ENCODE data around the gene APBA1. TPM values are rescaled to one million over a fixed set of nuclear protein-coding genes. Genes with fewer than 3 reads are reported as not detected.
A peak's percentile ranks its signal among the peaks of the same experiment; 100 is the strongest.

The APBA1 gene
- total RNA-seq, 1 donor from 2014 or later, result 5.9 TPM

GRCh38 chr9:69675563-69675962 is 3.4 kb upstream of the APBA1 start:
- no peak overlapping the region for H3K27ac Mint-ChIP-seq (ENCODE audit: unreplicated experiment)
- H3K4me1 Mint-ChIP-seq (ENCODE audit: low read depth, unreplicated experiment), result peaks cover 11% of the 10 kb centered on the region
- H3K4me2 ChIP-seq (ENCODE audit: low read length), result peak overlapping the region; percentile 72
- TF ChIP-seq EZH2 (IDR thresholded peaks at IDR 0.05; ENCODE audit: insufficient read depth, low read length), result no peak
- no peaks in the 10 kb centered on the region for H3K9me3 ChIP-seq (ENCODE audit: insufficient read depth, low read depth, low read length)
- no peak overlapping the region for H3K4me3 Mint-ChIP-seq (ENCODE audit: unreplicated experiment)
- no peak for DNase-seq (ENCODE audit: low read depth)
- peaks cover 8% of the 10 kb centered on the region for H3K79me2 ChIP-seq (ENCODE audit: insufficient read depth, low read length)
- peaks cover 6% of the 10 kb centered on the region for H4K20me1 ChIP-seq (ENCODE audit: insufficient read depth, low read length)
- H2AFZ ChIP-seq (ENCODE audit: low read depth, low read length), result no peak overlapping the region
- FAIRE-seq, result no peak
- no peaks in the 10 kb centered on the region for H3K27me3 ChIP-seq (ENCODE audit: insufficient read depth, low read length)
- no peaks in the 10 kb centered on the region for H3K9me3 Mint-ChIP-seq (ENCODE audit: unreplicated experiment)
- peaks cover 5% of the 10 kb centered on the region for H3K27me3 Mint-ChIP-seq (ENCODE audit: low read depth, unreplicated experiment)
- H3K4me1 ChIP-seq (ENCODE audit: insufficient read depth, low read length), result peaks cover 17% of the 10 kb centered on the region
- H3K4me3 ChIP-seq (ENCODE audit: insufficient read depth, low read depth, low read length), result no peak overlapping the region
- H3K36me3 ChIP-seq (ENCODE audit: insufficient read depth, low read length), result no peaks in the 10 kb centered on the region
- no peak overlapping the region for H3K9ac ChIP-seq (ENCODE audit: low read length)
- no peak overlapping the region for H3K27ac ChIP-seq (ENCODE audit: low read depth, low read length)
- no peaks in the 10 kb centered on the region for H3K36me3 Mint-ChIP-seq (ENCODE audit: low read depth, unreplicated experiment)

GRCh38 chr9:69674716-69675438 is 2.7 kb upstream of the APBA1 start:
- Histone ChIP-seq H3K4me2 (ENCODE audit: low read length) (peak overlapping the region; percentile 72), H3K9ac (ENCODE audit: low read length) (no peak overlapping the region), H3K79me2 (ENCODE audit: insufficient read depth, low read length) (peaks cover 8% of the 10 kb centered on the region), H3K4me1 (ENCODE audit: insufficient read depth, low read length) (peaks cover 17% of the 10 kb centered on the region), H3K27ac (ENCODE audit: low read depth, low read length) (no peak overlapping the region), H2AFZ (ENCODE audit: low read depth, low read length) (peak overlapping the region; percentile 28), H4K20me1 (ENCODE audit: insufficient read depth, low read length) (peaks cover 6% of the 10 kb centered on the region), H3K36me3 (ENCODE audit: insufficient read depth, low read length) (no peaks in the 10 kb centered on the region), H3K27me3 (ENCODE audit: insufficient read depth, low read length) (no peaks in the 10 kb centered on the region), H3K9me3 (ENCODE audit: insufficient read depth, low read depth, low read length) (no peaks in the 10 kb centered on the region), H3K4me3 (ENCODE audit: insufficient read depth, low read depth, low read length) (no peak overlapping the region)
- no peaks in the 10 kb centered on the region for H3K36me3 Mint-ChIP-seq (ENCODE audit: low read depth, unreplicated experiment)
- H3K27ac Mint-ChIP-seq (ENCODE audit: unreplicated experiment), result peak overlapping the region; percentile 27
- peak; percentile 91 for DNase-seq (ENCODE audit: low read depth)
- TF ChIP-seq CTCF (IDR thresholded peaks at IDR 0.05; ENCODE audit: insufficient read depth, low read depth, low read length) (no peak), EZH2 (IDR thresholded peaks at IDR 0.05; ENCODE audit: insufficient read depth, low read length) (no peak)
- peaks cover 5% of the 10 kb centered on the region for H3K27me3 Mint-ChIP-seq (ENCODE audit: low read depth, unreplicated experiment)
- peak; percentile 93 for FAIRE-seq
- H3K4me3 Mint-ChIP-seq (ENCODE audit: unreplicated experiment), result no peak overlapping the region
- H3K9me3 Mint-ChIP-seq (ENCODE audit: unreplicated experiment), result no peaks in the 10 kb centered on the region
- peaks cover 11% of the 10 kb centered on the region for H3K4me1 Mint-ChIP-seq (ENCODE audit: low read depth, unreplicated experiment)

- peaks cover 6% of the 10 kb centered on the region for H4K20me1 ChIP-seq (ENCODE audit: insufficient read depth, low read length)
- Mint-ChIP-seq H3K27me3 (ENCODE audit: low read depth, unreplicated experiment) (peaks cover 5% of the 10 kb centered on the region), H3K4me1 (ENCODE audit: low read depth, unreplicated experiment) (peaks cover 11% of the 10 kb centered on the region), H3K36me3 (ENCODE audit: low read depth, unreplicated experiment) (no peaks in the 10 kb centered on the region), H3K9me3 (ENCODE audit: unreplicated experiment) (no peaks in the 10 kb centered on the region), H3K4me3 (ENCODE audit: unreplicated experiment) (no peak overlapping the region), H3K27ac (ENCODE audit: unreplicated experiment) (peak overlapping the region; percentile 27)
- DNase-seq (ENCODE audit: low read depth) (no peak), FAIRE-seq (no peak)
- no peaks in the 10 kb centered on the region for H3K9me3 ChIP-seq (ENCODE audit: insufficient read depth, low read depth, low read length)
- H3K27me3 ChIP-seq (ENCODE audit: insufficient read depth, low read length), result no peaks in the 10 kb centered on the region
- peak overlapping the region; percentile 2 for H3K27ac ChIP-seq (ENCODE audit: low read depth, low read length)
- H3K9ac ChIP-seq (ENCODE audit: low read length), result no peak overlapping the region
- H3K79me2 ChIP-seq (ENCODE audit: insufficient read depth, low read length), result peaks cover 8% of the 10 kb centered on the region
- peaks cover 17% of the 10 kb centered on the region for H3K4me1 ChIP-seq (ENCODE audit: insufficient read depth, low read length)
- TF ChIP-seq EZH2 (IDR thresholded peaks at IDR 0.05; ENCODE audit: insufficient read depth, low read length), result no peak
- TF ChIP-seq CTCF (IDR thresholded peaks at IDR 0.05; ENCODE audit: insufficient read depth, low read depth, low read length), result no peak
- peak overlapping the region; percentile 72 for H3K4me2 ChIP-seq (ENCODE audit: low read length)
- H3K36me3 ChIP-seq (ENCODE audit: insufficient read depth, low read length), result no peaks in the 10 kb centered on the region
- H2AFZ ChIP-seq (ENCODE audit: low read depth, low read length), result peak overlapping the region; percentile 28
- no peak overlapping the region for H3K4me3 ChIP-seq (ENCODE audit: insufficient read depth, low read depth, low read length)
Observed at GRCh38 chr9:69674112-69674685, 2.0 kb upstream of the APBA1 start.

Data from astrocyte (in vitro differentiated cells and primary cell).